Heart left ventricle (tissue), 16 donors: ENCODE results near the gene DKK2. TPM values are rescaled to one million over a fixed set of nuclear protein-coding genes. Genes with fewer than 3 reads are reported as not detected.

ENCODE experiments used
- ATAC-seq, 4 donors: fragments of 200-7000 bp; cut with Tn5 transposase; one replicate each; pipeline ENCODE4 v1.9.1; 2020 to 2022; ENCODE audit warnings: moderate library complexity in 4 of 4, mild to moderate bottlenecking in 3 of 4, moderate number of reproducible peaks in 1 of 4
- DNase-seq, 5 donors: peaks; one replicate each; pipeline ENCODE4 v3.0.0-alpha.2; 2020
- H3K27ac ChIP-seq, 12 donors: fragments of 200-600 bp; sonication (generic) in 4 of 12; one replicate each; pipeline versions ENCODE4 v1.5.0 to v1.8.0; 2016 to 2022; ENCODE audit warnings: mild to moderate bottlenecking in 2 of 12
- H3K27me3 ChIP-seq, 9 donors: fragments of 200-600 bp; sonication (generic) in 2 of 9; one replicate each; pipeline versions ENCODE4 v1.5.1 to v1.8.0; 2016 to 2022; ENCODE audit warnings: mild to moderate bottlenecking in 3 of 9
- H3K36me3 ChIP-seq, 9 donors: fragments of 200-600 bp; sonication (generic) in 2 of 9; one replicate each; pipeline versions ENCODE4 v1.5.0 to v1.8.0; 2018 to 2022; ENCODE audit warnings: mild to moderate bottlenecking in 2 of 9
- H3K4me1 ChIP-seq, 12 donors: fragments of 200-600 bp; sonication (generic) in 4 of 12; one replicate each; pipeline versions ENCODE4 v1.5.0 to v1.8.0; 2016 to 2022; ENCODE audit warnings: mild to moderate bottlenecking in 3 of 12
- H3K4me3 ChIP-seq, 12 donors: fragments of 200-600 bp; sonication (generic) in 4 of 12; one replicate each; pipeline versions ENCODE4 v1.5.0 to v1.8.0; 2017 to 2022; ENCODE audit warnings: mild to moderate bottlenecking in 9 of 12, moderate library complexity in 4 of 12
- H3K9me3 ChIP-seq, 12 donors: fragments of 200-600 bp; sonication (generic) in 4 of 12; one replicate each; pipeline versions ENCODE4 v1.5.0 to v1.8.0; 2016 to 2022; ENCODE audit warnings: mild to moderate bottlenecking in 1 of 12
- CTCF ChIP-seq, 12 donors: fragments of 200-600 bp; sonication (generic) in 4 of 12; IDR thresholded peaks; one replicate each; pipeline versions ENCODE4 v1.5.0 to v1.8.0; 2018 to 2022; ENCODE audit warnings: antibody characterized with exemption in 12 of 12, mild to moderate bottlenecking in 5 of 12
- POLR2A ChIP-seq, 2 donors: fragments of 450-650 bp; IDR thresholded peaks; one replicate each; pipeline ENCODE4 v1.6.1; 2017; ENCODE audit warnings: antibody characterized with exemption in 2 of 2, mild to moderate bottlenecking in 2 of 2, moderate library complexity in 2 of 2
- WGBS, 4 donors: extraction: QIAGEN DNeasy Blood & Tissue Kit in 2 of 4; methylation state at CpG; one replicate each; pipeline versions ENCODE4 v1.1.5 to v1.1.7; 2013 to 2018; 5-methylcytosine and 5-hydroxymethylcytosine counted together
- intact Hi-C, 10 donors: fragments of 100-400 bp; cut with DNase I; formaldehyde crosslinking; loops; one replicate each; pipeline versions ENCODE4 v1.11.1 to v1.14.2; 2022
- polyA plus RNA-seq, 2 donors: library from polyadenylated mRNA; stranded (reverse); fragments of 200-250 nt; gene quantifications; one replicate each; pipeline ENCODE4 v1.2.3, GENCODE V29; 2013
- total RNA-seq, 9 donors: library from RNA; depleted of rRNA in 2 of 9; stranded (reverse); fragments of >200 nt in 2 of 9; fragmentation: NEBNext Ultra II Directional in 3 of 9; extraction: Animal tissue kit (Norgen Biotek cat#: 25700) in 3 of 9; gene quantifications; one replicate each; pipeline versions ENCODE4 v1.1.0 to v1.2.4, GENCODE V29; 2016 to 2023
- donor health status: ischemic (EF 13 %, LVEDD 7.1; RV severe dilation, severe dysfunction).
- donor health status: healthy with polysubstance abuse.
- donor health status: DM: no; HTN: yes; CAD: no.
- donor health status: DM: no; HTN: no; CAD: no.
- donor health status: ischemic (EF 25% LVEDD 6.9; RV normal size, moderate dysfunction).
- donor health status: ischemic (EF 25% LVEDD 5.7; RV mildly dilated, moderate dysfunction).
- donor health status: healthy.
- donor health status: DM: yes; HTN: yes; CAD: no.
- donor health status: ischemic (EF 35%, LVEDD 5.7; RV mildly dilated, moderate dysfunction).
- donor health status: nonischemic (EF 11% LVEDD 7.7; RV severe dilation, severe dysfunction).
- donor health status: DM: yes; HTN: yes; CAD: no.
- donor health status: PGD.
- donor health status: ischemic (EF 29% LVEDD 5.4; RV normal size, mild dysfunction).
- donor health status: nonischemic (EF 23%, LVEDD 6.1; RV moderate dilation, normal function).

DKK2 gene
- total and polyA plus RNA-seq, 11 donors = 0.40 to 2.5 (median 0.84) TPM; not detected in 1

- intact Hi-C loops = loop anchor here in 2 of 10 donors (5.0 to 10.0 kb wide), 2 partner anchors 136 to 619 kb away; no protein-coding TSS in a partner anchor
- ATAC-seq (no peak), DNase-seq (no peak)
- no peak overlapping the region for H3K27ac ChIP-seq
- no peaks in the 10 kb centered on the region for H3K27me3 ChIP-seq
- H3K4me3 ChIP-seq = no peak overlapping the region
- H3K9me3 ChIP-seq = peaks cover 0 to 24% (median 11%) of the 10 kb centered on the region in 12 donors
- H3K4me1 ChIP-seq = no peaks in the 10 kb centered on the region
- no peak for TF ChIP-seq POLR2A (IDR thresholded peaks at IDR 0.05)
- no peak for TF ChIP-seq CTCF (IDR thresholded peaks at IDR 0.05)
- no peaks in the 10 kb centered on the region for H3K36me3 ChIP-seq
- 92 to 98% (median 96%) methylated on average over 1 of the region's 1 CpG for WGBS, 4 donors
These were observed 10.1 kb upstream of the DKK2 start for GRCh38 chr4:107046261-107046660.

GRCh38 chr4:107044170-107044569 is 8.1 kb upstream of the DKK2 start:
- intact Hi-C loops = loop anchor here in 1 of 10 donors (10.0 kb wide), 1 partner anchor 621 kb away; no protein-coding TSS in a partner anchor
- H3K4me3 ChIP-seq = no peak overlapping the region
- ATAC-seq = no peak

GRCh38 chr4:107037199-107037584 is 1.1 kb upstream of the DKK2 start:
- intact Hi-C loops = loop anchor here in 3 of 10 donors (5.0 to 10.0 kb wide), 4 partner anchors 145 to 695 kb away; no protein-coding TSS in a partner anchor
- peak overlapping the region in 9 of 12 donors; percentile 1 to 55 (median 41) for H3K4me3 ChIP-seq
- TF ChIP-seq POLR2A (IDR thresholded peaks at IDR 0.05) (no peak), CTCF (IDR thresholded peaks at IDR 0.05) (peak in 6 of 12 donors; percentile 14 to 49 (median 40))
- ATAC-seq = peak in 3 of 4 donors; percentile 41 to 59 (median 53)
- no peak overlapping the region for H3K27ac ChIP-seq
- H3K4me1 ChIP-seq = peaks cover 0 to 35% (median 16%) of the 10 kb centered on the region in 12 donors
- no peaks in the 10 kb centered on the region for H3K9me3 ChIP-seq
- peaks cover 16 to 86% (median 46%) of the 10 kb centered on the region in 9 donors for H3K27me3 ChIP-seq
- WGBS, 4 donors = 1 to 7% (median 2%) methylated on average over 15 to 19 of the region's 19 CpGs
- no peaks in the 10 kb centered on the region for H3K36me3 ChIP-seq
- DNase-seq = peak in 3 of 5 donors; percentile 27 to 59 (median 29)

More at GRCh38 chr4:107044170-107044569, 8.1 kb upstream of the DKK2 start:
- Histone ChIP-seq H3K27ac (no peak overlapping the region), H3K36me3 (no peaks in the 10 kb centered on the region), H3K4me1 (no peaks in the 10 kb centered on the region), H3K9me3 (peaks cover 0 to 24% (median 11%) of the 10 kb centered on the region in 12 donors), H3K27me3 (peaks cover 0 to 17% (median 0%) of the 10 kb centered on the region in 9 donors)
- DNase-seq = no peak
- WGBS, 4 donors = 31 to 54% (median 44%) methylated on average over 1 of the region's 1 CpG
- TF ChIP-seq POLR2A (IDR thresholded peaks at IDR 0.05) (no peak), CTCF (IDR thresholded peaks at IDR 0.05) (peak in 2 of 12 donors; percentile 7 to 14)

GRCh38 chr4:107036584-107037198 is 578 bp upstream of the DKK2 start:
- no peak for ATAC-seq
- no peak for TF ChIP-seq POLR2A (IDR thresholded peaks at IDR 0.05)
- TF ChIP-seq CTCF (IDR thresholded peaks at IDR 0.05) = no peak
- Histone ChIP-seq H3K9me3 (no peaks in the 10 kb centered on the region), H3K4me1 (peaks cover 0 to 35% (median 16%) of the 10 kb centered on the region in 12 donors), H3K27me3 (peaks cover 16 to 89% (median 46%) of the 10 kb centered on the region in 9 donors), H3K36me3 (no peaks in the 10 kb centered on the region), H3K4me3 (peak overlapping the region; percentile 10 to 55 (median 42)), H3K27ac (no peak overlapping the region)
- WGBS, 4 donors = 3 to 4% (median 4%) methylated on average over 19 of the region's 19 CpGs
- intact Hi-C loops = loop anchor here in 3 of 10 donors (5.0 to 10.0 kb wide), 4 partner anchors 146 to 696 kb away; no protein-coding TSS in a partner anchor
- peak in 2 of 5 donors; percentile 3 to 37 for DNase-seq
